SJSA1 (cell line): Measurements from ENCODE around the gene TCF7L1. TPM values are rescaled to one million over a fixed set of nuclear protein-coding genes. Genes with fewer than 3 reads are reported as not detected.

Experiments
- DNase-seq, 2 experiments: peaks; one replicate each; pipeline ENCODE4 v3.0.0-alpha.2; 2015 to 2020; ENCODE audit warnings: low spot score in 2 of 2, low read depth in 1 of 2
- H3K27ac ChIP-seq: fragments of 250-450 bp; sonication (Bioruptor Pico); 2 replicates; pipeline ENCODE4 v1.5.1; 2020; ENCODE audit warnings: mild to moderate bottlenecking, moderate library complexity
- H3K27me3 ChIP-seq: fragments of 250-450 bp; sonication (Bioruptor Pico); replicated peaks from 2 replicates; pipeline ENCODE4 v1.5.1; 2020; ENCODE audit warnings: mild to moderate bottlenecking, moderate library complexity
- H3K36me3 ChIP-seq: fragments of 250-450 bp; sonication (Bioruptor Pico); 2 replicates; pipeline ENCODE4 v1.5.1; 2020; ENCODE audit warnings: mild to moderate bottlenecking
- H3K4me1 ChIP-seq: fragments of 250-450 bp; sonication (Bioruptor Pico); replicated peaks from 2 replicates; pipeline ENCODE4 v1.6.1; 2021; ENCODE audit warnings: mild to moderate bottlenecking
- H3K4me3 ChIP-seq: fragments of 250-450 bp; sonication (Bioruptor Pico); 2 replicates; pipeline ENCODE4 v1.5.1; 2020; ENCODE audit warnings: mild to moderate bottlenecking
- H3K9me3 ChIP-seq: fragments of 250-450 bp; sonication (Bioruptor Pico); replicated peaks from 2 replicates; pipeline ENCODE4 v1.5.1; 2020; ENCODE audit warnings: mild to moderate bottlenecking
- total RNA-seq: library from RNA; depleted of rRNA; stranded (reverse); fragments of >200 nt; shearing (Covaris generic); gene quantifications from 2 replicates; pipeline ENCODE4 v1.2.3, GENCODE V29; 2014

The TCF7L1 gene
- total RNA-seq, 1 experiment from 2014 or later = 0.68 TPM

GRCh38 chr2:85255456-85255812 lies 122.2 kb downstream of the TCF7L1 start:
- Histone ChIP-seq H3K27ac (no peak overlapping the region), H3K36me3 (no peaks in the 10 kb centered on the region), H3K4me1 (peaks cover 51% of the 10 kb centered on the region), H3K9me3 (no peaks in the 10 kb centered on the region), H3K27me3 (no peaks in the 10 kb centered on the region), H3K4me3 (no peak overlapping the region)
- DNase-seq = no peak

GRCh38 chr2:85255813-85256594 lies 122.8 kb downstream of the TCF7L1 start:
- peak overlapping the region; percentile 1; the same call in 1 of the 2 replicates for H3K4me3 ChIP-seq
- no peak overlapping the region; the same call in 1 of the 2 replicates for H3K27ac ChIP-seq
- no peaks in the 10 kb centered on the region for H3K27me3 ChIP-seq
- peak; percentile 59 to 67 for DNase-seq
- H3K9me3 ChIP-seq = no peaks in the 10 kb centered on the region
- peaks cover 51% of the 10 kb centered on the region for H3K4me1 ChIP-seq
- H3K36me3 ChIP-seq = no peaks in the 10 kb centered on the region

- Histone ChIP-seq H3K4me1 (peaks cover 51% of the 10 kb centered on the region), H3K4me3 (no peak overlapping the region), H3K9me3 (no peaks in the 10 kb centered on the region), H3K36me3 (no peaks in the 10 kb centered on the region), H3K27me3 (no peaks in the 10 kb centered on the region), H3K27ac (0 out of 2 replicates have a peak overlapping the region, but pooled peaks have one; percentile 13)
- no peak for DNase-seq
Measured at GRCh38 chr2:85257359-85257969, 124.3 kb downstream of the TCF7L1 start.

GRCh38 chr2:85257970-85258605 lies 124.9 kb downstream of the TCF7L1 start:
- Histone ChIP-seq H3K9me3 (no peaks in the 10 kb centered on the region), H3K4me1 (peaks cover 51% of the 10 kb centered on the region), H3K27me3 (no peaks in the 10 kb centered on the region), H3K27ac (0 out of 2 replicates have a peak overlapping the region, but pooled peaks have one; percentile 13), H3K4me3 (no peak overlapping the region), H3K36me3 (no peaks in the 10 kb centered on the region)
- DNase-seq = no peak

- peak; percentile 68 to 78 for DNase-seq
- Histone ChIP-seq H3K4me1 (peaks cover 56% of the 10 kb centered on the region), H3K36me3 (no peaks in the 10 kb centered on the region), H3K27me3 (no peaks in the 10 kb centered on the region), H3K4me3 (no peak overlapping the region), H3K27ac (peak overlapping the region; percentile 51), H3K9me3 (no peaks in the 10 kb centered on the region)
Measured at GRCh38 chr2:85259101-85259590, 126.0 kb downstream of the TCF7L1 start.

- no peaks in the 10 kb centered on the region for H3K36me3 ChIP-seq
- no peaks in the 10 kb centered on the region for H3K27me3 ChIP-seq
- no peak overlapping the region for H3K4me3 ChIP-seq
- no peaks in the 10 kb centered on the region for H3K9me3 ChIP-seq
- no peak for DNase-seq
- H3K4me1 ChIP-seq = peaks cover 64% of the 10 kb centered on the region
- peak overlapping the region; percentile 51 for H3K27ac ChIP-seq
Measured at GRCh38 chr2:85259879-85260278, 126.7 kb downstream of the TCF7L1 start.

GRCh38 chr2:85263591-85263990 lies 130.4 kb downstream of the TCF7L1 start:
- H3K27ac ChIP-seq = no peak overlapping the region
- H3K9me3 ChIP-seq = no peaks in the 10 kb centered on the region
- no peak overlapping the region for H3K4me3 ChIP-seq
- peaks cover 37% of the 10 kb centered on the region for H3K4me1 ChIP-seq
- no peaks in the 10 kb centered on the region for H3K36me3 ChIP-seq
- no peaks in the 10 kb centered on the region for H3K27me3 ChIP-seq
- no peak for DNase-seq

GRCh38 chr2:85264471-85264870 lies 131.3 kb downstream of the TCF7L1 start:
- Histone ChIP-seq H3K4me3 (no peak overlapping the region), H3K36me3 (no peaks in the 10 kb centered on the region), H3K9me3 (no peaks in the 10 kb centered on the region), H3K4me1 (peaks cover 28% of the 10 kb centered on the region), H3K27ac (peak overlapping the region; percentile 65), H3K27me3 (no peaks in the 10 kb centered on the region)
- peak in 1 of 2 experiments; percentile 46 for DNase-seq

- no peaks in the 10 kb centered on the region for H3K36me3 ChIP-seq
- no peak overlapping the region for H3K4me3 ChIP-seq
- H3K27me3 ChIP-seq = no peaks in the 10 kb centered on the region
- H3K27ac ChIP-seq = no peak overlapping the region
- no peaks in the 10 kb centered on the region for H3K9me3 ChIP-seq
- peaks cover 20% of the 10 kb centered on the region for H3K4me1 ChIP-seq
- no peak for DNase-seq
Measured at GRCh38 chr2:85265304-85265703, 132.1 kb downstream of the TCF7L1 start.

- DNase-seq = peak; percentile 31 to 79
- Histone ChIP-seq H3K36me3 (no peaks in the 10 kb centered on the region), H3K9me3 (no peaks in the 10 kb centered on the region), H3K4me3 (no peak overlapping the region), H3K27ac (no peak overlapping the region), H3K27me3 (no peaks in the 10 kb centered on the region), H3K4me1 (peaks cover 18% of the 10 kb centered on the region)
Measured at GRCh38 chr2:85266146-85267041, 133.2 kb downstream of the TCF7L1 start.

GRCh38 chr2:85269959-85270358 lies 136.8 kb downstream of the TCF7L1 start:
- Histone ChIP-seq H3K36me3 (no peaks in the 10 kb centered on the region), H3K4me3 (no peak overlapping the region), H3K4me1 (peaks cover 14% of the 10 kb centered on the region), H3K27ac (no peak overlapping the region), H3K27me3 (no peaks in the 10 kb centered on the region), H3K9me3 (no peaks in the 10 kb centered on the region)
- DNase-seq = no peak

GRCh38 chr2:85272357-85272756 lies 139.2 kb downstream of the TCF7L1 start:
- H3K27ac ChIP-seq = no peak overlapping the region
- H3K4me1 ChIP-seq = peaks cover 12% of the 10 kb centered on the region

More at GRCh38 chr2:85272357-85272756, 139.2 kb downstream of the TCF7L1 start:
- Histone ChIP-seq H3K27me3 (no peaks in the 10 kb centered on the region), H3K36me3 (no peaks in the 10 kb centered on the region), H3K9me3 (no peaks in the 10 kb centered on the region), H3K4me3 (no peak overlapping the region)
- no peak for DNase-seq
